ENCODE data around the gene AHI1. TPM values are rescaled to one million over a fixed set of nuclear protein-coding genes. Genes with fewer than 3 reads are reported as not detected.

The AHI1 gene
- total RNA-seq, 1 experiment from 2014 or later = 14.1 TPM

DNA sequence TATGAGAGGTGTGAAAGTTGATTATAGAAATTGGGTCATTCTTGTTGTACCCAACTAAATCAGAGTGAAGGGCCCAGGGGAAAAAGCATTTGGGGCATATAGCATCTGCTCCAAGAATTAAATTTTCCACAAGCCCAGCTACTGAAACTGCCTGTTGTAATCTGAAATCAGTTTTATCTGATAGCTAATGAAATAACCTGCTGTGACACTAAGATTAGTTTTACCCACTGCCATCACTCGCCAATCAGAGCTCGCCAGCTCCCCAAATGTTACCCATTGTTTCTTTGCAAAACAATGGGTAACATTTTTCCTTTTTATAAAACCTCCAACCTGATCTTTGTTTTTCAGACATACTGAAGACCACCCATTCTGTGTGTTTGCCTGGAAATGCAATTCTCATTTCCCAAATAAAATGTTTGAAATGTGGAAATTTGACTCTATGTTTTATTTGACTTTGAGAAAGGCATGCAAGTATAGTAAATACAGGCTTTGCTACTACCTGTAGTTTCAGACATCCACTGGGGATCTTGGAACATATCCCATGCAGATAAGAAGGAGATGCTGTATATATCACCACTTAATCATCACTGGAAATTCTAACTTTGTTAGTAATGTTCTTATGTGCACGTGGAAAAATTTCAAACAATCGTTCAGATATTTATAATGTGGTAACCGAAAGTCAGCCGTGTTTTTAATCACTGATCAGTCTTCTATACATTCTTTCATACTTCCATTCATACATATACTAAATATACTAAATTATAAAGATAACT is 6.3 kb upstream of the AHI1 start:
- no peak overlapping the region for H3K27ac ChIP-seq (ENCODE audit: low read length)
- no peaks in the 10 kb centered on the region for H4K20me1 ChIP-seq (ENCODE audit: insufficient read depth, low read depth, low read length)
- H3K9ac ChIP-seq (ENCODE audit: low read length) = no peak overlapping the region
- H3K9me2 ChIP-seq (replicated peaks; ENCODE audit: insufficient read depth, low read length) = no peaks in the 10 kb centered on the region
- no peak overlapping the region for H3K4me2 ChIP-seq (ENCODE audit: low read depth, low read length, poor library complexity, severe bottlenecking)
- no peaks in the 10 kb centered on the region; the same call in 1 of the 2 replicates for H3K4me1 ChIP-seq (ENCODE audit: low read length)
- no peaks in the 10 kb centered on the region for H3K27me3 ChIP-seq (ENCODE audit: low read length)
- H3K79me2 ChIP-seq (ENCODE audit: low read length) = no peaks in the 10 kb centered on the region
- H3K36me3 ChIP-seq (ENCODE audit: insufficient read depth, low read length) = no peaks in the 10 kb centered on the region
- no peak overlapping the region for H2AFZ ChIP-seq (ENCODE audit: low read length)
- H3K4me3 ChIP-seq (ENCODE audit: low read length) = no peak overlapping the region
- H3K9me3 ChIP-seq (ENCODE audit: low read length) = no peaks in the 10 kb centered on the region
- no peak for DNase-seq

DNA sequence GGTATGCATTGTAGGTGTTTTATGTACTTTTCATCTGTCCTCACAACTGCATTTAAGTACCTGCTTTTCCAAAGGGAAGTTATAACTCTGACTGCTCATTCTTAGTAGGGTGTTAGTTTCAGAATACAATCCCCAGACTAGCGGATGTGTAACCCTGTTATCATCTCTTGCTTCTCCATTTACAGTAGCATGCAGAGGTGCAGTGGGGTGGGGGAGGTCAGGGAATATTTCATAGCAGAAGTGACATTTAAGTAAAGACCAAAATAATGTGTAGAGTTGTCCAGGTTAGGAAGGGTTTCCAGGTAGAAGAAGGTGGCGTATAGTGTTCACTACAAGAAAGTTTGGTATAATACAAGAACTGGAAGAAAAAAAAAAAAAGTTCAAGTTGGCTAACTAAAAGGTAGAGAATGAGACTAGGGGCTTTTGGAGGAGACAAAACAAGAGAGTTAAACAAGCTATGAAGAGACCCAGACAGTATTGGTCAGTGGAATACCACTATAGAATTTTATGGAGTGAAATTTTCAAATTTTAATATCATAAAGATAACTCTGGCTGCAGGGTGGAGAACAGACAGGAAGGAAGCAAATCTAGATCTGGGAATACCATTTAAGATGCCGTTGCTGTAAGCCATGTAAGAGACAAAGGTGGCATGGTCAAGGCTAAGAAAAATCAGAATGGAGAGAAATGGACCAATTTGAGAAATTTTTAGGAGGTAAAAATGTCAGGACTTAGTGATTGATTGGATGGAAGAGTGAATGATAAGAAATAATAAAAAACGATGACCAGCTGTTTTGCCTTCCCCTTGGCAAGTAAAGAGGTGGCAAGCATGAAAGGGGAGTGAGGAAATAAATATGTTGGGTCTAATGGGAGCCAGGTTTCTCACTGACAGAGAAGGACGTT is 2.2 kb upstream of the AHI1 start:
- H3K9me2 ChIP-seq (replicated peaks; ENCODE audit: insufficient read depth, low read length) = no peaks in the 10 kb centered on the region
- H3K4me2 ChIP-seq (ENCODE audit: low read depth, low read length, poor library complexity, severe bottlenecking) = no peak overlapping the region
- peaks cover 25% of the 10 kb centered on the region for H3K79me2 ChIP-seq (ENCODE audit: low read length)
- no peaks in the 10 kb centered on the region for H3K9me3 ChIP-seq (ENCODE audit: low read length)
- H3K4me3 ChIP-seq (ENCODE audit: low read length) = no peak overlapping the region
- no peaks in the 10 kb centered on the region for H3K27me3 ChIP-seq (ENCODE audit: low read length)
- H3K9ac ChIP-seq (ENCODE audit: low read length) = no peak overlapping the region
- H3K4me1 ChIP-seq (ENCODE audit: low read length) = peaks cover 21% of the 10 kb centered on the region
- H4K20me1 ChIP-seq (ENCODE audit: insufficient read depth, low read depth, low read length) = no peaks in the 10 kb centered on the region
- H3K36me3 ChIP-seq (ENCODE audit: insufficient read depth, low read length) = no peaks in the 10 kb centered on the region
- no peak overlapping the region for H2AFZ ChIP-seq (ENCODE audit: low read length)
- no peak overlapping the region for H3K27ac ChIP-seq (ENCODE audit: low read length)
- no peak for DNase-seq

DNA sequence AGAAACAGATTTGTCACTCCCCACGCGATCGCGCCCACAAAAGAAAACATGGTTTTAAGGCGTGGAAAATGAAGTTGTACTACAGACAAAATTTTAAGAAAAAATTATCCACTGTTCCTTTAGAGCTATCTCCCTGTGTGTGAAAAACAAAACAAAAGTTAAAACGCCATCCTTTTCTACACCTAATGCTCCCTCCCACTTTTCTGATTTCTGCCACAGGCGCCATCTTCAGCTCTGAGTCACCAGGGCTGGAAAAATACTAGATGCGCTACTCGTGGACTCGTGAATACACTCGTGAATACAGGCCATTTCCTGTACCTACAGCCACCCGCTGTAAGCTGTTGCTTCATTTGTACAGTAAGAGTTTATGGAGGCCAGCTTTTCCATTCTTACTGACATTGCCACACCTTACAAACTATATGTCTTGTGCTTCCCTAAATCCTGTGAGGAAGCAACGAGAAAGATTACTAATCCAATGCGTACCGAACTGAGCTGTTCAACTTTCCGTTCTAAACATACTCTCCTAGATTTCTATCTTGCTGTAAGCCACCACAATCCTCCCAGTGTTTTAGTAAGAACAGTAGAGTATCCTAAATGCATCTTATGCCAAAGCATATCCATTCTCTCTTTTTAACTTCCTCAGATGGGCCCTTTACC is 773 bp upstream of the AHI1 start:
- peak; percentile 84 for DNase-seq
- peak overlapping the region; percentile 38; the same call in 1 of the 2 replicates for H3K27ac ChIP-seq (ENCODE audit: low read length)
- peak overlapping the region; percentile 75 for H3K4me3 ChIP-seq (ENCODE audit: low read length)
- H3K4me1 ChIP-seq (ENCODE audit: low read length) = peaks cover 21% of the 10 kb centered on the region
- no peaks in the 10 kb centered on the region for H4K20me1 ChIP-seq (ENCODE audit: insufficient read depth, low read depth, low read length)
- H3K79me2 ChIP-seq (ENCODE audit: low read length) = peaks cover 36% of the 10 kb centered on the region
- no peaks in the 10 kb centered on the region for H3K9me2 ChIP-seq (replicated peaks; ENCODE audit: insufficient read depth, low read length)
- 0 out of 2 replicates have a peak, but pooled peaks cover 4% of the 10 kb centered on the region for H3K36me3 ChIP-seq (ENCODE audit: insufficient read depth, low read length)
- H3K9me3 ChIP-seq (ENCODE audit: low read length) = no peaks in the 10 kb centered on the region
- H3K27me3 ChIP-seq (ENCODE audit: low read length) = no peaks in the 10 kb centered on the region
- peak overlapping the region; percentile 93 for H2AFZ ChIP-seq (ENCODE audit: low read length)
- peak overlapping the region; percentile 79 for H3K4me2 ChIP-seq (ENCODE audit: low read depth, low read length, poor library complexity, severe bottlenecking)
- peak overlapping the region; percentile 77 for H3K9ac ChIP-seq (ENCODE audit: low read length)

DNA sequence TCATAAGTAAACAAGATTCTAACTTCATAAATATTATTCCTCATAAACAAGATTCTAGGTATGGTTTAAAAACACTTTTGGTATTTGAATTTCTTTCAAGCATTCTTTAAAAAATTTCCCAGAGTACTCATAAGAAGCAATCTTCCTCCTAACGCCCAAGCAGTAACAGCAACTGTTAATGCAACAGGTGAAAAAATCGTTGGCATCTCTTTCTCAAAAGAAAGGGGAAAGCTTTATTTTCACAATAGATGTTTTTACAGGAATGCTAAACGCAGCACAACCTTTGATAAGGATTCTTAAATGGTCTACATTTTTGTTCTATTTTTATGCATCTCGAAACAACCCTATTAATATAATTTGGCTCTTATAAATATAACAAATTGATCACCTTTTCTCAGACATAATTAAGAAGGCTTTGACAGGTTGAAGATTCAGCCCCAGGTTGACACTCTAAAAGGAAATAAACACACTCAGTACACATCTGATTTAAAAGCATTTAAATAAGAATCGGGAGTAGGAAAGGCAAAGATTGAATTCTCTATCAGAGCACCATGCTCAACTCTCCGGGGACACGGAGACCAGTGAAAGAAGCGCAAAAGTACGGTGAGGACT is 634 bp downstream of the AHI1 start:
- peaks cover 40% of the 10 kb centered on the region for H3K79me2 ChIP-seq (ENCODE audit: low read length)
- peak overlapping the region; percentile 77 for H3K9ac ChIP-seq (ENCODE audit: low read length)
- H3K4me1 ChIP-seq (ENCODE audit: low read length) = peaks cover 21% of the 10 kb centered on the region
- peak overlapping the region; percentile 79 for H3K4me2 ChIP-seq (ENCODE audit: low read depth, low read length, poor library complexity, severe bottlenecking)
- no peaks in the 10 kb centered on the region for H4K20me1 ChIP-seq (ENCODE audit: insufficient read depth, low read depth, low read length)
- H3K9me2 ChIP-seq (replicated peaks; ENCODE audit: insufficient read depth, low read length) = no peaks in the 10 kb centered on the region
- H2AFZ ChIP-seq (ENCODE audit: low read length) = peak overlapping the region; percentile 93
- peak overlapping the region; percentile 35 for H3K27ac ChIP-seq (ENCODE audit: low read length)
- 0 out of 2 replicates have a peak, but pooled peaks cover 4% of the 10 kb centered on the region for H3K36me3 ChIP-seq (ENCODE audit: insufficient read depth, low read length)
- no peaks in the 10 kb centered on the region for H3K27me3 ChIP-seq (ENCODE audit: low read length)
- no peak for DNase-seq
- peak overlapping the region; percentile 75 for H3K4me3 ChIP-seq (ENCODE audit: low read length)
- H3K9me3 ChIP-seq (ENCODE audit: low read length) = no peaks in the 10 kb centered on the region

DNA sequence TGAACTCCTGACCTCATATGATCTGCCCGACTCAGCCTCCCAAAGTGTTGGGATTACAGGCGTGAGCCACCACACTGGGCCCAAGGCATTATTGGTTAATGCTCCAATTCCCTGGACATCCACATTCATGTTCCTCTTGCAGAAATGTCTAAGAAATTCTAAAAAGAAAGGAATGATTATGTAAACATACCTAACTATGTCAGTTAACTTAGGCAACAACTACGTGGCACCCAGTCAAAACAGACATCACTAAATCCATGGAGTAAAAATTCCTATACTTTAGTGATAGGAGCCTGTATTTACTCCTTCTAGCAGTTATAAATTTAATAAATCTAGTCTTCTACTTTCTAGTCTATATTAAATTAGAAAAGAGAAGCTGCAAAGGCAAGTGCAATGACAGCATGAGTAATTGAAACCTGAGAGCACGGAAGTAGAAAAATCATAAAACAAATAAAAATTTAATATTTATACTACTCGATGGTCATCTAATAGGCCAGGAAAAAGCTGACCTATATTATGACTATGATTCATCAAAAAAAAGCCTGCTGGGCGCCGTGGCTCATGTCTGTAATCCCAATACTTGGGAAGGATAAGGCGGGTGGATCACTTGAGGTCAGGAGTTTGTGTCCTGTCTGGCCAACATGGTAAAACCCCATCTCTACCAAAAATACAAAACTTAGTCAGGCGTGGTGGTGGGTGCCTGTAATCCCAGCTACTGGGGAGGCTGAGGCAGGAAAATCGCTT is 4.2 kb downstream of the AHI1 start:
- no peaks in the 10 kb centered on the region for H3K9me2 ChIP-seq (replicated peaks; ENCODE audit: insufficient read depth, low read length)
- H3K36me3 ChIP-seq (ENCODE audit: insufficient read depth, low read length) = peaks cover 15% of the 10 kb centered on the region; the same call in 1 of the 2 replicates
- H3K4me2 ChIP-seq (ENCODE audit: low read depth, low read length, poor library complexity, severe bottlenecking) = no peak overlapping the region
- H2AFZ ChIP-seq (ENCODE audit: low read length) = no peak overlapping the region
- peaks cover 40% of the 10 kb centered on the region for H3K79me2 ChIP-seq (ENCODE audit: low read length)
- no peak overlapping the region for H3K9ac ChIP-seq (ENCODE audit: low read length)
- no peak overlapping the region for H3K27ac ChIP-seq (ENCODE audit: low read length)
- H3K4me1 ChIP-seq (ENCODE audit: low read length) = peaks cover 16% of the 10 kb centered on the region
- no peaks in the 10 kb centered on the region for H4K20me1 ChIP-seq (ENCODE audit: insufficient read depth, low read depth, low read length)
- no peaks in the 10 kb centered on the region for H3K27me3 ChIP-seq (ENCODE audit: low read length)
- DNase-seq = no peak
- no peaks in the 10 kb centered on the region for H3K9me3 ChIP-seq (ENCODE audit: low read length)
- no peak overlapping the region for H3K4me3 ChIP-seq (ENCODE audit: low read length)

DNA sequence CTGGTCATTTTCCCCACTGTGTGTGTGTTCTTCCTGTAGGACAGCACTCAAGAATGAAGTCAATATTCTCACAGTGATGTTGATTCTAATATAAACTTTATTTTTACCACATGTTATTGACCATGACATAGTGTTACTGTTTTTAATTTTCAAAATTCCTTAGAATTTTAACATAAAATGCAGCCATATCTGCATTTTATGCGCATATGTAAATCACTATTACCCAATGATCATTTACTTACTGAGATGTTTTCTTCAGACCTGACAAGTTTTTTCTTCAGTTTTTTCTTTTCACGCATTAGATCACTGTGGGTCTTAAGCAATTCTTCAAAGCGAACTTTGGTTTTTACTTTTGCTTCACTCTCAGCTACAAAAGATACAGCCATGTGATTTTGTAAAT is 7.2 kb downstream of the AHI1 start:
- Histone ChIP-seq H3K36me3 (ENCODE audit: insufficient read depth, low read length) (peaks cover 31% of the 10 kb centered on the region), H3K9ac (ENCODE audit: low read length) (no peak overlapping the region), H3K79me2 (ENCODE audit: low read length) (peaks cover 22% of the 10 kb centered on the region), H3K9me2 (replicated peaks; ENCODE audit: insufficient read depth, low read length) (no peaks in the 10 kb centered on the region), H3K27ac (ENCODE audit: low read length) (no peak overlapping the region), H3K4me2 (ENCODE audit: low read depth, low read length, poor library complexity, severe bottlenecking) (no peak overlapping the region), H3K4me1 (ENCODE audit: low read length) (peaks cover under 1% of the 10 kb centered on the region), H3K4me3 (ENCODE audit: low read length) (no peak overlapping the region), H3K9me3 (ENCODE audit: low read length) (no peaks in the 10 kb centered on the region), H3K27me3 (ENCODE audit: low read length) (no peaks in the 10 kb centered on the region), H2AFZ (ENCODE audit: low read length) (no peak overlapping the region), H4K20me1 (ENCODE audit: insufficient read depth, low read depth, low read length) (no peaks in the 10 kb centered on the region)
- no peak for DNase-seq

DNA sequence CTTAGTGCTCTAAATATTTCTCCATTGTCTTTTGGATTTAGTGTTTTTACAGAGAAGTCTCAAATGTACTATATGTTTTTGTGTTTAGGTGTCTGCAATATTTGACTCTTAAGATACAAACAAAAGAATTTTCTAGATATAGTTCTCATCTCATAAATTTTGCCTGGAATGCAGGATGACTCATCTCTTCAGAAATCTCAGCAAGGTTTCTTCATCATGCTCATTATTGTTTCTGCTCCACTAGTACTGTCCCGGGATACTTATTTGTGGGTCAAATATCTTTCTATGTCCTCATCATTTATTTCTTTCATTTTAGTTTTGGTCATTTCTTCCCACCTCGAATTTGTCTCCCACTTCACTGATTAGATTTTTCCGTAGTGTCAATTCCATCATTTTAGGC is 9.5 kb downstream of the AHI1 start:
- H4K20me1 ChIP-seq (ENCODE audit: insufficient read depth, low read depth, low read length) = no peaks in the 10 kb centered on the region
- no peak overlapping the region for H2AFZ ChIP-seq (ENCODE audit: low read length)
- no peak for DNase-seq
- peaks cover 6% of the 10 kb centered on the region for H3K9me3 ChIP-seq (ENCODE audit: low read length)
- no peak overlapping the region for H3K4me2 ChIP-seq (ENCODE audit: low read depth, low read length, poor library complexity, severe bottlenecking)
- no peak overlapping the region for H3K27ac ChIP-seq (ENCODE audit: low read length)
- no peak overlapping the region for H3K9ac ChIP-seq (ENCODE audit: low read length)
- H3K4me1 ChIP-seq (ENCODE audit: low read length) = no peaks in the 10 kb centered on the region
- peaks cover 50% of the 10 kb centered on the region for H3K36me3 ChIP-seq (ENCODE audit: insufficient read depth, low read length)
- H3K9me2 ChIP-seq (replicated peaks; ENCODE audit: insufficient read depth, low read length) = no peaks in the 10 kb centered on the region
- no peak overlapping the region for H3K4me3 ChIP-seq (ENCODE audit: low read length)
- peaks cover 4% of the 10 kb centered on the region; the same call in 1 of the 2 replicates for H3K79me2 ChIP-seq (ENCODE audit: low read length)
- no peaks in the 10 kb centered on the region for H3K27me3 ChIP-seq (ENCODE audit: low read length)

Data from Karpas-422 (cell line).